Measurements from ENCODE around the gene CTSG. TPM values are rescaled to one million over a fixed set of nuclear protein-coding genes. Genes with fewer than 3 reads are reported as not detected.
"Not testable (repeated sequence)": the region's sequence is repeated elsewhere in the genome, so short reads cannot be mapped to it uniquely, and the experiment has no call there.

Gene CTSG
- total RNA-seq, 1 donor from 2014 or later: not detected

GRCh38 chr14:24595073-24595808 lies 19.2 kb upstream of the CTSG start:
- Mint-ChIP-seq H3K9me3 (ENCODE audit: unreplicated experiment) (no peaks in the 10 kb centered on the region), H3K36me3 (ENCODE audit: low read depth, unreplicated experiment) (peaks cover 4% of the 10 kb centered on the region)
- TF ChIP-seq, protein P1, sequence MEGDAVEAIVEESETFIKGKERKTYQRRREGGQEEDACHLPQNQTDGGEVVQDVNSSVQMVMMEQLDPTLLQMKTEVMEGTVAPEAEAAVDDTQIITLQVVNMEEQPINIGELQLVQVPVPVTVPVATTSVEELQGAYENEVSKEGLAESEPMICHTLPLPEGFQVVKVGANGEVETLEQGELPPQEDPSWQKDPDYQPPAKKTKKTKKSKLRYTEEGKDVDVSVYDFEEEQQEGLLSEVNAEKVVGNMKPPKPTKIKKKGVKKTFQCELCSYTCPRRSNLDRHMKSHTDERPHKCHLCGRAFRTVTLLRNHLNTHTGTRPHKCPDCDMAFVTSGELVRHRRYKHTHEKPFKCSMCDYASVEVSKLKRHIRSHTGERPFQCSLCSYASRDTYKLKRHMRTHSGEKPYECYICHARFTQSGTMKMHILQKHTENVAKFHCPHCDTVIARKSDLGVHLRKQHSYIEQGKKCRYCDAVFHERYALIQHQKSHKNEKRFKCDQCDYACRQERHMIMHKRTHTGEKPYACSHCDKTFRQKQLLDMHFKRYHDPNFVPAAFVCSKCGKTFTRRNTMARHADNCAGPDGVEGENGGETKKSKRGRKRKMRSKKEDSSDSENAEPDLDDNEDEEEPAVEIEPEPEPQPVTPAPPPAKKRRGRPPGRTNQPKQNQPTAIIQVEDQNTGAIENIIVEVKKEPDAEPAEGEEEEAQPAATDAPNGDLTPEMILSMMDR (IDR thresholded peaks at IDR 0.05; ENCODE audit: unreplicated experiment): no peak

GRCh38 chr14:24591004-24591403 lies 15.0 kb upstream of the CTSG start:
- H3K27ac Mint-ChIP-seq (ENCODE audit: unreplicated experiment); H3K36me3 Mint-ChIP-seq (ENCODE audit: low read depth, unreplicated experiment); H3K9me3 Mint-ChIP-seq (ENCODE audit: unreplicated experiment): not testable (repeated sequence)

More at GRCh38 chr14:24595073-24595808, 19.2 kb upstream of the CTSG start:
- Mint-ChIP-seq H3K27me3 (ENCODE audit: unreplicated experiment) (peaks cover 2% of the 10 kb centered on the region), H3K4me1 (ENCODE audit: unreplicated experiment) (peaks cover 7% of the 10 kb centered on the region), H3K4me3 (ENCODE audit: unreplicated experiment) (no peak overlapping the region), H3K27ac (ENCODE audit: unreplicated experiment) (no peak overlapping the region)
- DNase-seq (ENCODE audit: low spot score): no peak

DNA sequence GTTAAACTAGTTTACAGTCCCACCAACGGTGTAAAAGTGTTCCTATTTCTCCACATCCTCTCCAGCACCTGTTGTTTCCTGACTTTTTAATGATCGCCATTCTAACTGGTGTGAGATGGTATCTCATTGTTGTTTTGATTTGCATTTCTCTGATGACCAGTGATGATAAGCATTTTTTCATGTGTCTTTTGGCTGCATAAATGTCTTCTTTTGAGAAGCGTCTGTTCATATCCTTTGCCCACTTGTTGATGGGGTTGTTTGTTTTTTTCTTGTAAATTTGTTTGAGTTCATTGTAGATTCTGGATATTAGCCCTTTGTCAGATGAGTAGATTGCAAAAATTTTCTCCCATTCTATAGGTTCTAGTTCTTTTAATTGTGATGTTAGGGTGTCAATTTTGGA lies 8.4 kb upstream of the CTSG start:
- not testable (repeated sequence) for H3K36me3 Mint-ChIP-seq (ENCODE audit: low read depth, unreplicated experiment); H3K27ac Mint-ChIP-seq (ENCODE audit: unreplicated experiment); H3K27me3 Mint-ChIP-seq (ENCODE audit: unreplicated experiment); H3K4me3 Mint-ChIP-seq (ENCODE audit: unreplicated experiment); H3K9me3 Mint-ChIP-seq (ENCODE audit: unreplicated experiment); DNase-seq (ENCODE audit: low spot score); H3K4me1 Mint-ChIP-seq (ENCODE audit: unreplicated experiment)

More at GRCh38 chr14:24591004-24591403, 15.0 kb upstream of the CTSG start:
- H3K4me1 Mint-ChIP-seq (ENCODE audit: unreplicated experiment); H3K4me3 Mint-ChIP-seq (ENCODE audit: unreplicated experiment); DNase-seq (ENCODE audit: low spot score); H3K27me3 Mint-ChIP-seq (ENCODE audit: unreplicated experiment): not testable (repeated sequence)

- H3K27ac Mint-ChIP-seq (ENCODE audit: unreplicated experiment): no peak overlapping the region
- no peaks in the 10 kb centered on the region for H3K9me3 Mint-ChIP-seq (ENCODE audit: unreplicated experiment)
- H3K4me3 Mint-ChIP-seq (ENCODE audit: unreplicated experiment): no peak overlapping the region
- peaks cover 4% of the 10 kb centered on the region for H3K27me3 Mint-ChIP-seq (ENCODE audit: unreplicated experiment)
- TF ChIP-seq, protein P1 (IDR thresholded peaks at IDR 0.05; ENCODE audit: unreplicated experiment): no peak
- no peaks in the 10 kb centered on the region for H3K36me3 Mint-ChIP-seq (ENCODE audit: low read depth, unreplicated experiment)
- no peak for DNase-seq (ENCODE audit: low spot score)
- H3K4me1 Mint-ChIP-seq (ENCODE audit: unreplicated experiment): no peaks in the 10 kb centered on the region
Observed at GRCh38 chr14:24578558-24578957, 2.5 kb upstream of the CTSG start.

DNA sequence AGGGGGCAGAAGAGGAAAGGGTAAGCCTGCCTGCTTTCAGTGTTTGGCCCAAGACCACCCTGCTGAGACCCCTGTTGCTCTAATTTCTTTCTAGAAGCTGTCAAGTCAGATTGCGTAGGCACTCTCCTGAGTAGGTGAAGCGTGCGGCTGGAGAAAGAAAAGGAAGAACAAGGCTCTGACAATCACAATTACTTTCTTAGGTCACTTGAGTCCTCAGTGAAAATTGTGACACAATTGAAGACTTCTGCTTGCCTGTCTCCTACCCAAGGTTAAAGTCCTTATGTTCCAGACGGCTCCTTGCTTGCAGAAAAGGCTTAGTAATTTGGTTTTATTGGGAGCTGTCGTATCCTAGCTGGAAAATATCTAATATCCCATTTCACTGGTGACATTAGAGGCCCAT lies 721 bp upstream of the CTSG start:
- no peaks in the 10 kb centered on the region for H3K9me3 Mint-ChIP-seq (ENCODE audit: unreplicated experiment)
- no peaks in the 10 kb centered on the region for H3K36me3 Mint-ChIP-seq (ENCODE audit: low read depth, unreplicated experiment)
- no peaks in the 10 kb centered on the region for H3K4me1 Mint-ChIP-seq (ENCODE audit: unreplicated experiment)
- no peak overlapping the region for H3K4me3 Mint-ChIP-seq (ENCODE audit: unreplicated experiment)
- peaks cover 4% of the 10 kb centered on the region for H3K27me3 Mint-ChIP-seq (ENCODE audit: unreplicated experiment)
- TF ChIP-seq, protein P1 (IDR thresholded peaks at IDR 0.05; ENCODE audit: unreplicated experiment): no peak
- no peak overlapping the region for H3K27ac Mint-ChIP-seq (ENCODE audit: unreplicated experiment)
- DNase-seq (ENCODE audit: low spot score): no peak

DNA sequence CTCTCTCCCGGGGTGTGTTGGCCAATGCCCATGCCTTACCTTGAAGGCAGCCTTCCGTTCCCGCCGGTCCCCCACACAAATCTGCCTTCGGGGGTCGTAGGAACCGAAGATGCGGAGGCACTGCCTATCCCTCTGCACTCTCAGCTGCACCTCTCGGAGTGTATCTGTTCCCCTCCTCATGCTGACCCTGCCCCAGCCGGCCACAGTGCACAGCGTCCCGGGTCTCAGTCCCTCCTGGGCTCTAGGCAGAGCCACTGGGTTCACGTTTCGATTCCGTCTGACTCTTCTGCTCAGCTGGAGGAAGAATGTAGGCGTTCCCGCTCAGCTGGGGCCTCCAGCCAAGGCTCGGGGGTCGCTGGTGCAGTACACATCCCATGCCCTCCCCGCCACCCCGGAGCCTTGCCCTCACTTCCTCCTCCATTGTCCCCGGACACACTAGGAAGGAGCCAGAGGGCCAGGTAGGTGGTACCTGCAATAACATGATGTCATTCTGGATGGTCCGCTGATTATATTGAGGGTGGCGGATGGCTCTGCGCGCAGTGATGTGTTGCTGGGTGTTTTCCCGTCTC lies 1.8 kb downstream of the CTSG start:
- Mint-ChIP-seq H3K9me3 (ENCODE audit: unreplicated experiment) (no peaks in the 10 kb centered on the region), H3K4me3 (ENCODE audit: unreplicated experiment) (no peak overlapping the region), H3K27ac (ENCODE audit: unreplicated experiment) (no peak overlapping the region), H3K27me3 (ENCODE audit: unreplicated experiment) (peaks cover 4% of the 10 kb centered on the region), H3K36me3 (ENCODE audit: low read depth, unreplicated experiment) (no peaks in the 10 kb centered on the region), H3K4me1 (ENCODE audit: unreplicated experiment) (no peaks in the 10 kb centered on the region)
- TF ChIP-seq, protein P1 (IDR thresholded peaks at IDR 0.05; ENCODE audit: unreplicated experiment): no peak
- no peak for DNase-seq (ENCODE audit: low spot score)
